ENCODE data around the gene SRD5A1.

SRD5A1 gene

DNA sequence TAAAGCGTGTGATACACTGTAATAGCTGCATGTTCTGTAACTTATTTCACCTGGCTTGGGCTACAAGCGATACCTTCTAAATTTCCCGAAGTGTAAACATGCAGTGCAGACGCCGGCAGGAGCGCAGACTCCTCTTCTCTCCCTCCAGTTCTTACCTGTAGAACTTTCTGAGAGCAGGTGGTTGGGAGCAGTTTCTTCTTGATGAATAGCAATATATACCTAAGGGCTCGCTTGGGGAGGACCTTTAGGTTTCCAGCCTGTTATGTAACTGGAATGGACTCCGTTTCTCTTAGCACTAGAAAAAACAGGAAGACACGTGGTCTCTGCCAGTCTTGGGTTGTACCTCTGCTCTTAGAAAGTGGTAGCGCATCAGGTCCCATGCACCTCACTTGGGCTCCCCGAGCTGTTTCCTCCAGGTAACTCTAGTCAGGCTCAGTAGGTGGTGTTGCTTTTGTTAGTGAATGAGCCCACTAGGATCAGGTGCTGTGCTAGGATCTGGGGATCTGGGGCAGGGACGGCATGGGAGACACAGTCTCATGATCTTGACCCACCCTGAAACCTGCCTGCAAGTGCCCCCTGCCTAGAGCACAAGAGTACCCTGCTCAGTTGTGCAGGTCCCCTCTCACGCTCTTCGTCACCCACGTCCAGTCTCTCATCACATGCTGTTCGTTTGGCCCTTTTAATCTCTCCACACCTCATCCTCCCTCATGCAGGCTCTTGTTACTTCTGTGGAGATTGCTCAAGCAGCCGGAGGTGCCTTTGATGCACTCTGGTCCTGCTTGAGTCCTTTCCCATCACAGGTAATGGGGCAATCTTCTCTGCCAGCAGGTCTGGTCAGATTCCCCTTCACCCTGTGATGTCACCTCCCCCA, 82.8 kb downstream of the SRD5A1 start:
- DNase-seq: no peak

DNA sequence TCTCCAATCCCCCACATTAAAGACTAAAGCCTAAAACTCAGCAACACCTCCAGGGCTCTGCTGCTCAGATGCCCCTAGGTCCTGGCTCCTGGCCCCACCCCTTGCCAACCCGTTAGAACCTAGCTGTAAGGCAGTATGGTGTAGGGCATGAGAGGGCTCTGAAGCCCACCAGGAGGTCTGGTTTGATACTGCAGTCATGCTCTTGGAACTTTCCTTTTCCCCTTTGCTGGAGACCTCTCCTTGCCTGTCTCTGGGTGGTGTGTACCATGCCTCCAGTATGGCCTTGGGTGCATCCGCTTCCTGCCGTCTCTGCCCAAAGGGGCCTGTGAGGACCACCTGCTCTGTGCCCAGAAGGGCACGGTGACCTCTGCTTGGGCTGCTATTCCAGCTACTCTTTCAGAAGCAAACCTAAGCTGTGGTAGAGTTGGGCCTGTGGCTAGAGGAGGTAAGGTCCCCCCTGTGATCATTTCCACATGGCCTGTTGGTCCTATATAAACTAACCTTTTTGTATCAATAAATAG, 83.4 kb downstream of the SRD5A1 start:
- no peak for DNase-seq

DNA sequence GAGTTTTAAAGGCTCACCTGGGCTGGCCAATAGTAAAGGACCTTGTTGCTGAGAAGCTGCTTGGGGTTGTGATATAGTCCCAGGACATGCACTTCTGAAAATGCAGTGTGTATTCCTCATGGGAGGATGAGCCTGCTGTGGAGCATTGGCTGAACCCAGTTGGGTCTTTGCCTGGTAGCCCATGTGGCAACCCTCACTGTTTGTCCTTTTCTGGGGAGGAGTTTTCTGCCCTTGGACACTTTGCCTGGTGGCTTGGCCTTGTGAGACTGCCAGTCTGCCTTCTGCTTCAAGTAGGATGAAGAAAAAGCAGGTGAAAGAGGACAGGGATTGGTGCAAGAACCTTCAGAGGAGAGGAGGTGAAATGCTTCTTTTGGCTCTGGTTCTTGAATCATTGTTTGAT, 84.0 kb downstream of the SRD5A1 start:
- no peak for DNase-seq

DNA sequence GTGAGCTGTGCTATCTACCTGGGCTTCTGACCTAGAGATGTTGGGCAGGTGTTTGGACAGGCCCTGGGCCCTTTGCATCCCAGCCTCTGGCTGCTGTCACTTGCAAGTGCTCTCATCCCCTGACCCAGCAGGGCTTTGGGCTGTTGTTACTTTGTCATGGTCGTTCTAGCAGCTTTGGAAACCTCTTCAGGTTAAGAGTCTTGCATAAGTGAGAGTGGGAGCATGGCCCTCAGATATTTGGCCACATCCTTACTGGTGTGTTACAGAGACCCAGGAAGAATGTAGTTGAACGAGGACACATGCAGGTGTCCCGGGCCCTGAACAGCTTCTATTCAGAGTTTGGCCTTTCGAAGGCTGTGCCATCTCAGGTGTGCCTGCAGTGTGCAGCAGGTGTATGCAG, 84.4 kb downstream of the SRD5A1 start:
- no peak for DNase-seq

DNA sequence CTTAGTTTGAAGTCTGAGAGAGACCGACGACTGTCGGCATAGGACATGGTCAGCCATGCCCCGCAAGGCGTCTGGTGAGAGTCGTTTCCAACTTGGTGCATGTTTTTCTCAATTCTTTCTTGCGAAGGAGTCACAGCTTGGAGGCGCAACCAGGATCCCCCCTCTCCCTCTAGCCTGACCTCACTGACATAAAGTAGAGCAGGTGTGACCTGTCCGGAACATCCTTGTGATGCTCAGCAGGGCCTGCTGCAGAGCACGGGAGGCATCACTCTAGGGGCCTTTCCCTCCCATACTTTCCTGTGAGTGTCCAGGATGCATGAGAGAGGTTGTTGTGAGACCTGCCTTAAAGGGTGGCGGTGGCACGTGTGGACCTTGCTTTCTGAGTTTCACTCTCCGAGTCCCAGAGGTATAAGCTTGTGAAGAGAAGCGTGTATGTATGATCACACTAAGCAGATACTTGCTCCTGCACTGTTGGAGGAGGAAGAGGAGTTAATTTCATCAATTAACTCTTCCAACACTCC, 85.0 kb downstream of the SRD5A1 start:
- DNase-seq: no peak

DNA sequence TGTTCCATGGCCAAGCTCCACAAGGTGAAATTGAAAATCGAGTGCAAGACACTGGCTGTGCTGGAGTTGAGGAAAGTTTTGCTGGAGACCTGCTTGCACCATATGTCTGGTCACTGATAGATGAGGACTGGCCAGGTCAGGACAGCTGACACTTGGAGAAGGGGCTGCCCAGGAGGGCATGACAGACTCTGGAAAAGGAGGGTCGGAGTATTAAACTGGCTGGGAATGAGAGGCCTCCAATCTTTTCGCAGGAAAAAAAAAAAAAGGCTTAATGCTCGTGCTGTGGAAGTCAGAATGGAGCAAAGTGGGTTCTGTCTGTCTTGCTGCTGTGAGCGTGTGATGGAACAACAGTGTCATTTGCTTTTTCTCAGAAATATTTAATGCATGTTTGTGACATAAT, 85.5 kb downstream of the SRD5A1 start:
- no peak for DNase-seq

DNA sequence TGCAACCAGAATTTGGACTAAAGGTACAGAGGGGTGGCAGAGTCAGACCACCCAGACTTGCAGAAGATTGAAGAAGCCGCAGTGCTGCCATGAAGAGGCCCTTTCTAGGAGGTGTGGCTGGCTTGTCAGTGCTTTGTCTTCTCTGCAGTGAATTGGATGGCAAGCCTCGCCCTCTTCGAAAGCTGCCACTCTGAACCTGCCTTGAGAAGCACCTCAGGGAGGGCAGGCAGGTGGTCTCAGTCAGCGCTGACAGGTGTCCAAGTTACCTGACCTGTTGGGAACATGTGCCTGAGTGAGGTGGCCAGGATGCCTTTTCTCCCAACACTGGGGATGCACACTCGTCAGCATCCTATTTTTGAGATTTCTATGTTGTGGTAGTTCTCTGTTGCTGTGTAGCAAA, 86.2 kb downstream of the SRD5A1 start:
- no peak for DNase-seq

DNA sequence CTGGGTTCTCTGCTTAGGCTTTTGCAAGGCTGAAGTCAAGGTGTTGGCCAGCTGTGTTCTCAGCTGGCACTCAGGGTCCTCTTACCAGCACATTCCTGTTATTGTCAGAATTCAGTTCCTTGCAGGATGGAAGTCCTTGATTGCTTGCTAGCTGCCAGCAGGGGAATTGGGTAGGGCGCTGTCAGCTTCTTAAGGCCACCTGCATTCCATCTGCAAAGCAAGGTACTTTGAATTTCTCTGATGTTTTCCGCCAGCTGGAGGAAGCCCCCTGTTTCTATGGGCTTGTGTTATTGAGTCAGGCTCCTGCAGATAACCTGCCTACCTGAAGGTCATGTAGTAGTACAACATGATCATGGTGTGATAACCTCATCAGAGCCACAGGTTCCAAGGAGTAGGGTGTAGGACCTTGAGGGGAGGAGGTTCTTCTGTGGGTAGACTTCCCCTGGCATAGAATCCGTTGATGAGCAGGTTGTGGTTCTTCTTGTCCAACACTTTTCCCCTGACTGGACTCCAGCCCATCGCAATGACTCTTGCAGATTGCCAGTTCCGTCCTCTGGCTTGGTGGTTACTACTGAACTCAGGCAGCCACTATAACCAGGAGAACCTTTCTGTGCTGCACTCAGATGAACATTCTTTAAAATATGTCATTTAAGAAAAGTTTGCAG, 86.8 kb downstream of the SRD5A1 start:
- DNase-seq: peak; percentile 14

DNA sequence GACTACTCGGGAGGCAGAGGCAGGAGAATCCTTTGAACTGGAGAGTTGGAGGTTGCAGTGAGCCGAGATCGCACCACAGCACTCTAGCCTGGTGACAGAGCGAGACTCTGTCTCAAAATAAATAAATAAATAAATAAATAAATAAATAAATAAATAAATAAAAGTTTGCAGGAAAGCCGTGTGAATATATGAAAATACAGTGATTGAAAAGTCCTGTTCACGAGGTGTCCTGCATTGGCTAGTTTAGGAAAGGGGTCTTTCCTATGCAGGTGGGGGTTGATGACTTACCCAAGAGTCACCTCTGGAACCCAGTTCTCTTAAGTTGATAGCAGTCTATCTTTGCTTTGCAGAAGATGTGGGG, 87.3 kb downstream of the SRD5A1 start:
- no peak for DNase-seq

DNA sequence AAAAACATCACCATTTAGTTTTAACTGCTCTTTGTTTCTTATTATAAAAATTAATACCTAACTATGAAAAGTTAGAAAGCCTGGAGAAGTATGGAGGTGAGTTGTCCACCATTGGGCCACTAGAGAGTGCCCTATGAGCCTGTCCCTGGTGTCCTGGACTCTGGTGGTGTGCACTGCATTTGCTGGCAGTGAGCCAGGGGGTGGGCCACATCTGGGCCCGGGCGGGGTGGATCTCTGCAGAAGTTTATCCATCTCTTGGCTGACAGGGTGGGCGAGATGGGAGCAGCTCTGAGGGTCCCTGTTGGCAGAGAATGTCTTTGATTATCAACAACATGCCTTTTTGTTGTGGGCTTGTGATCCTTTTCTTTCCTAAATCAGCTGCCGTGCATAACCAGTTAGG, 88.2 kb downstream of the SRD5A1 start:
- DNase-seq: peak; percentile 77

DNA sequence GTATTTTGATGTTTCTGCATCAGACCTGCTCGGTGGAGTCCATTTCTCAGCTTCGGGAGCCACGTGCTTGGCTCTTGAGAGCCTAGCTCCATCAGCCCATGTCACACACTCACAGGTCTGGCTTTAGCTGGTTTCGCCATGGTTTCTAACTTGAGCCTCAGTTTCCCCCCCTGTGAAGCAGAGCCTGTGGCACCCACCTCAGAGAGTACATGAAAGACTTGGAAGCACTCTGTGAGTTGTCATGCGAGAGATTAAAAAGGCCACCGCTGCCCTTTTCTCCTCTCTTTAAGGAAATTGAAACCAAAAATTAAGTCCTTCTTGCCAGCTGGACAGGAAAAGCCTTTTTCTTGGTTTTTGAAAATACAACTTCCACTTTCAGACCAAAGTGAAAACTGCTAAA, 88.8 kb downstream of the SRD5A1 start:
- DNase-seq: peak; percentile 75

DNA sequence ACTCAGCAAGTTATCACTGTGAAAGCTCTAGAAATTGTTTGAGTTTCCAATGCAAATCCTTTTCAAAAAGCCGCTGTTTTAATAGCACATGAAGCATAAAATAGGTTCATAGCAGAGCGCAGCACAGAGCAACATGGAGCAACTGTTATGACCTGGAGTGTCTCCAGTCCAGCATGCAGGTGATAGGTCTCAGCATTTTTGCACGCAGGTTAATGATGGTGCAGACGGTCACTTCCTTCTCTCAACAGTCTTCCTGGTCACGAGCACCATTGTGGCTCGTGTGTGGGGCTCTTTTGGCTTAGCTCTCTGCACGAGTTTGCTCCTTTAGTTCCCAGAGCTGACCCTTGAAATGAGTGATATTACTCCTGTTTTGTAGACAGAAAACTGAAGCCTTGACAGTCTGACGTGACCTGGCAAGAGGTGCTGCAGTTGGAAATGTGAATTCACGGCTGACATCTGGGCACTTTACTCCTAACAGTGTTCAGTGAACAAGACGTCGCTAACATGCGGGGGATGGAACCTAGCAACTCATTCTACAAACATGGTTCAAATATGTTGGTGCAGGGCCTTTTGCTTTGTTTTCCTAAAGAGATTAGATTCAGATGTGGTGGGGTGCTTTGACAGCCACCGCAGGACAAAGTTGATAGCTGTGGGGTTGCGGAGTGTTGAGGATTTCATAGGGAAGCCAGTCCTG, 90.0 kb downstream of the SRD5A1 start:
- DNase-seq: no peak

DNA sequence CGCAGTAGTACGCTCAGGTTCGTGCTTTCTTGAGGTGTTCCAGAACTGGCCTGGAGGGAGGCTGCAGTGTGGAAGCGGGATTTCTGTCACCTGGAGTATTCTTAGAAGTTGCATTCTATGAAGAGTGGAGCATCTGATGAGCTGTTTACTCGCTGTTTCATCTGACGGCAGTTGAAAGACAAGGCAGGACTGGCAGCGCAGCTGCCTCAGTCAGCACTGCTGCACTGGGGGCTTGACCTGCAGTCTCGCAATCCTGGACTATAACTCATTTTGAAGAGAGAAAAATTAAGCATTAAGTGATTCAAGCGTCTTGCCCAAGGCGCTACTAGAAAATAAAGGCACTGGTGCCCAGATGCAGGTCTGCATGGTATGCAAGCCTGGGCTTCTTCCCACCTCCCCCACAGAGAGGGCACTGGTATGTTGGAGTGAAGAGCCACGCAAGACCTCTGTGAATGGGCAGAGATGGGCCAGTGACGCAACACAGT, 90.6 kb downstream of the SRD5A1 start:
- no peak for DNase-seq
